K562 (cell line): ENCODE measurements around the gene PBX4. TPM values are rescaled to one million over a fixed set of nuclear protein-coding genes. Genes with fewer than 3 reads are reported as not detected.

ENCODE experiments used
- ARID4B ChIP-seq: sonication (generic); formaldehyde crosslinking; IDR thresholded peaks from 2 replicates; pipeline ENCODE4 v1.8.0; 2022; ENCODE audit warnings: mild to moderate bottlenecking, missing genetic modification reagents
- ATF7 ChIP-seq: fragments of 450-650 bp; IDR thresholded peaks from 2 replicates; pipeline ENCODE4 v1.7.1; 2014; ENCODE audit warnings: mild to moderate bottlenecking, moderate library complexity
- CEBPB ChIP-seq: fragments of 450-650 bp; IDR thresholded peaks from 2 replicates; pipeline ENCODE4 v1.6.1; 2016; ENCODE audit warnings: missing genetic modification characterization, missing compliant biosample characterization
- CHD1 ChIP-seq: fragments of 200-600 bp; sonication (generic); IDR thresholded peaks from one replicate; pipeline ENCODE4 v1.6.1; 2012; ENCODE audit warnings: mild to moderate bottlenecking, moderate library complexity, low read length, inconsistent platforms
- CLOCK ChIP-seq: fragments of 250-450 bp; sonication (Bioruptor Pico); IDR thresholded peaks from 2 replicates; pipeline ENCODE4 v1.4.0; 2020; ENCODE audit warnings: mild to moderate bottlenecking, moderate library complexity, borderline replicate concordance
- CTCFL ChIP-seq: IDR thresholded peaks from 2 replicates; pipeline ENCODE4 v1.6.1; 2011; ENCODE audit warnings: borderline replicate concordance, low read depth, mild to moderate bottlenecking, moderate library complexity, low read length; ENCODE audit not compliant: insufficient read depth, poor library complexity, severe bottlenecking
- E2F1 ChIP-seq: sonication (generic); formaldehyde crosslinking; IDR thresholded peaks from 2 replicates; pipeline ENCODE4 v1.8.1; 2023; ENCODE audit warnings: mild to moderate bottlenecking, missing genetic modification reagents, moderate library complexity
- HCFC1 ChIP-seq: IDR thresholded peaks from 2 replicates; pipeline ENCODE4 v1.6.1; 2012; ENCODE audit warnings: low read depth, low read length, improper control_type of control experiment
- IRF9 ChIP-seq: fragments of 450-650 bp; IDR thresholded peaks from 2 replicates; pipeline ENCODE4 v1.6.1; 2016; ENCODE audit warnings: missing biosample characterization, missing genetic modification characterization
- KDM4B ChIP-seq, 2 experiments: fragments of 450-650 bp in 1 of 2; sonication (generic) in 1 of 2; IDR thresholded peaks; 2 replicates each; pipeline ENCODE4 v1.6.1; 2016 to 2017; ENCODE audit warnings: borderline replicate concordance in 2 of 2, antibody characterized with exemption in 1 of 2, low read depth in 1 of 2, mild to moderate bottlenecking in 1 of 2
- NFYB ChIP-seq: IDR thresholded peaks from 2 replicates; pipeline ENCODE4 v1.6.1; 2011; ENCODE audit warnings: mild to moderate bottlenecking, moderate library complexity; ENCODE audit not compliant: insufficient read length; ENCODE audit errors: extremely low read depth
- POLR2B ChIP-seq: fragments of 450-650 bp; IDR thresholded peaks from 2 replicates; pipeline ENCODE4 v1.6.1; 2018; ENCODE audit warnings: low read depth; ENCODE audit not compliant: partially characterized antibody
- PTRF ChIP-seq: fragments of 450-650 bp; IDR thresholded peaks from 2 replicates; pipeline ENCODE4 v1.6.1; 2016; ENCODE audit warnings: mild to moderate bottlenecking, missing genetic modification characterization, missing compliant biosample characterization
- TCF7L2 ChIP-seq: fragments of 150-350 bp; IDR thresholded peaks from 2 replicates; pipeline ENCODE4 v1.6.1; 2016; ENCODE audit warnings: low read depth, mild to moderate bottlenecking, low read length, moderate library complexity
- polyA plus RNA-seq, 8 experiments: library from polyadenylated mRNA; depleted of rRNA in 4 of 8; stranded (reverse) in 5 of 8; unstranded in 3 of 8; fragments of >200 nt; fragmentation: Nextera tagmentation in 2 of 8; fragmentation: Illumina TruSeq in 1 of 8; extraction: Ambion mirVana in 2 of 8; extraction: Trizol in 1 of 8; gene quantifications; 2 replicates each; pipeline versions ENCODE4 v1.2.1 to v1.2.3, GENCODE V29; 2011 to 2014; ENCODE audit warnings: inconsistent platforms in 1 of 8, missing spikeins in 1 of 8
- total RNA-seq, 7 experiments: library from RNA; depleted of rRNA in 6 of 7; stranded (reverse); fragments of >200 nt in 6 of 7; fragmentation: Illumina TruSeq in 2 of 7; extraction: Trizol in 2 of 7; gene quantifications; 2 replicates each; pipeline versions ENCODE4 v1.2.1 to v1.2.3, GENCODE V29; 2011 to 2021; ENCODE audit warnings: low replicate concordance in 1 of 7

The PBX4 gene
- total and polyA plus RNA-seq, 9 of the 15 experiments (the other 6 are each of a cell fraction or from before 2014, with no cell fraction given) = 0.11 to 3.8 (median 1.6) TPM; not detected in 1

- TF ChIP-seq ATF7 (peak; percentile 60), CEBPB (tag) (no peak), IRF9 (no peak), E2F1 (CRISPR knock-in tag) (no peak), CLOCK (CRISPR knock-in tag) (no peak), PTRF (tag) (no peak), HCFC1 (peak; percentile 87), TCF7L2 (peak; percentile 96), CHD1 (no peak), NFYB (no peak), POLR2B (peak; percentile 49), ARID4B (CRISPR knock-in tag) (peak; percentile 70), KDM4B (IDR thresholded peaks at IDR 0.05; ENCODE audit: borderline replicate concordance in 2 of 2, low read depth in 1 of 2) (peak in 1 of 2 experiments; percentile 69; a peak in 1 of 4 replicates), CTCFL (peak; percentile 13)
Observed at GRCh38 chr19:19663256-19664120, 45.0 kb upstream of the PBX4 start, which contains the start of gene ATP13A1 (continued).
